ENCODE data around the gene ALDH1A3.

The ALDH1A3 gene

GRCh38 chr15:100858294-100858693 lies 21.3 kb upstream of the ALDH1A3 start:
- in situ Hi-C loops (cut with MboI; ENCODE audit: low pct_unique_long_range_greater_than_20kb, low sequenced_read_pairs, unreplicated experiment): no loop called here
- DNase-seq (ENCODE audit: low spot score): no peak
- TF ChIP-seq, protein P1, sequence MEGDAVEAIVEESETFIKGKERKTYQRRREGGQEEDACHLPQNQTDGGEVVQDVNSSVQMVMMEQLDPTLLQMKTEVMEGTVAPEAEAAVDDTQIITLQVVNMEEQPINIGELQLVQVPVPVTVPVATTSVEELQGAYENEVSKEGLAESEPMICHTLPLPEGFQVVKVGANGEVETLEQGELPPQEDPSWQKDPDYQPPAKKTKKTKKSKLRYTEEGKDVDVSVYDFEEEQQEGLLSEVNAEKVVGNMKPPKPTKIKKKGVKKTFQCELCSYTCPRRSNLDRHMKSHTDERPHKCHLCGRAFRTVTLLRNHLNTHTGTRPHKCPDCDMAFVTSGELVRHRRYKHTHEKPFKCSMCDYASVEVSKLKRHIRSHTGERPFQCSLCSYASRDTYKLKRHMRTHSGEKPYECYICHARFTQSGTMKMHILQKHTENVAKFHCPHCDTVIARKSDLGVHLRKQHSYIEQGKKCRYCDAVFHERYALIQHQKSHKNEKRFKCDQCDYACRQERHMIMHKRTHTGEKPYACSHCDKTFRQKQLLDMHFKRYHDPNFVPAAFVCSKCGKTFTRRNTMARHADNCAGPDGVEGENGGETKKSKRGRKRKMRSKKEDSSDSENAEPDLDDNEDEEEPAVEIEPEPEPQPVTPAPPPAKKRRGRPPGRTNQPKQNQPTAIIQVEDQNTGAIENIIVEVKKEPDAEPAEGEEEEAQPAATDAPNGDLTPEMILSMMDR (IDR thresholded peaks at IDR 0.05; ENCODE audit: extremely low read depth, insufficient read depth, missing control alignments): no peak

GRCh38 chr15:100859970-100860828 lies 19.4 kb upstream of the ALDH1A3 start:
- TF ChIP-seq, protein P1 (IDR thresholded peaks at IDR 0.05; ENCODE audit: extremely low read depth, insufficient read depth, missing control alignments): no peak
- in situ Hi-C loops (cut with MboI; ENCODE audit: low pct_unique_long_range_greater_than_20kb, low sequenced_read_pairs, unreplicated experiment): no loop called here
- no peak for DNase-seq (ENCODE audit: low spot score)

GRCh38 chr15:100860829-100861510 lies 18.7 kb upstream of the ALDH1A3 start:
- no peak for DNase-seq (ENCODE audit: low spot score)
- in situ Hi-C loops (cut with MboI; ENCODE audit: low pct_unique_long_range_greater_than_20kb, low sequenced_read_pairs, unreplicated experiment): no loop called here
- TF ChIP-seq, protein P1 (IDR thresholded peaks at IDR 0.05; ENCODE audit: extremely low read depth, insufficient read depth, missing control alignments): no peak

GRCh38 chr15:100861511-100861991 lies 18.1 kb upstream of the ALDH1A3 start:
- in situ Hi-C loops (cut with MboI; ENCODE audit: low pct_unique_long_range_greater_than_20kb, low sequenced_read_pairs, unreplicated experiment): no loop called here
- TF ChIP-seq, protein P1 (IDR thresholded peaks at IDR 0.05; ENCODE audit: extremely low read depth, insufficient read depth, missing control alignments): no peak
- DNase-seq (ENCODE audit: low spot score): no peak

- TF ChIP-seq, protein P1 (IDR thresholded peaks at IDR 0.05; ENCODE audit: extremely low read depth, insufficient read depth, missing control alignments): no peak
- DNase-seq (ENCODE audit: low spot score): no peak
These were observed 17.5 kb upstream of the ALDH1A3 start for GRCh38 chr15:100862162-100862561.

DNA sequence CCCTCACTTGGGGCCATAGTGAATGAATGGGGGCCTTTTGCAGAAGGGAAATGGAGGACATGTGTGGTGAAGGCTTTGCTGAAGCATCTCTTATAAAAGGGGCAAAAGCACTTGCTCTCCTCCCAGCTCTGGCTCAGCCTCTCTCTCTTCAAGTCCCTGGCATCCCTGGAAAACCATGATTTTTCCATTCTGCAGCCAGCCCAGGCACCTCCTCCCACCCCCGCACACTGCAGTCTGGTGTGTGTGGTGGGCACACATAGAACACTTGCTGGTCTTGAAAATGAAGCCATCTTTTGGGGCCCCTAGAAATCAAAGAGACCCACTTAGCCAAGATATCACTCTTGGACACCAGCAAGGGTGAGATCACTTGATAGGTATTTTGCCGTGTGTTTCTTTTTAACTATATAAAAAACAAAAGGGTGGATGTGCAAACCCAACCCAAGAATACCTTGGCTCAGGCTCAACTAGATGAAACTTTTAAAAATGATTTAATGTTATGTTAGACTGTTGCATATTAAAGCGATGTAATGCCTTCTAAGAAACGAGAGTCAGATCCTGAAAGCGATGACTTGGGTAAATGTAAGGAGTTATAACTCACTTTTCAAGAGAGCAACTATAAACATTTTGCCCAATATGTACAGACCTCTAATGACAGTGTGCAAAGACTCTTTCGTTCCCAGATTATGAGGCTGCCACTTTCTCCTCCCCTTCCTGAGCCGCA lies 16.4 kb upstream of the ALDH1A3 start:
- DNase-seq (ENCODE audit: low spot score): no peak
- TF ChIP-seq, protein P1 (IDR thresholded peaks at IDR 0.05; ENCODE audit: extremely low read depth, insufficient read depth, missing control alignments): no peak
- in situ Hi-C loops (cut with MboI; ENCODE audit: low pct_unique_long_range_greater_than_20kb, low sequenced_read_pairs, unreplicated experiment): no loop called here

More at GRCh38 chr15:100862162-100862561, 17.5 kb upstream of the ALDH1A3 start:
- in situ Hi-C loops (cut with MboI; ENCODE audit: low pct_unique_long_range_greater_than_20kb, low sequenced_read_pairs, unreplicated experiment): no loop called here
